Measurements from ENCODE around the gene CDH26.

- TF ChIP-seq CTCF (conservative IDR thresholded peaks at IDR 0.05), result no peak
- TF ChIP-seq ZFX (IDR thresholded peaks at IDR 0.05), result no peak
Observed at GRCh38 chr20:59988141-59988540, 29.9 kb downstream of the CDH26 start.

All from C4-2B (cell line).